ENCODE data around the gene TRAIP.
"Not testable (repeated sequence)": the region's sequence is repeated elsewhere in the genome, so short reads cannot be mapped to it uniquely, and the experiment has no call there.

TRAIP gene

DNA sequence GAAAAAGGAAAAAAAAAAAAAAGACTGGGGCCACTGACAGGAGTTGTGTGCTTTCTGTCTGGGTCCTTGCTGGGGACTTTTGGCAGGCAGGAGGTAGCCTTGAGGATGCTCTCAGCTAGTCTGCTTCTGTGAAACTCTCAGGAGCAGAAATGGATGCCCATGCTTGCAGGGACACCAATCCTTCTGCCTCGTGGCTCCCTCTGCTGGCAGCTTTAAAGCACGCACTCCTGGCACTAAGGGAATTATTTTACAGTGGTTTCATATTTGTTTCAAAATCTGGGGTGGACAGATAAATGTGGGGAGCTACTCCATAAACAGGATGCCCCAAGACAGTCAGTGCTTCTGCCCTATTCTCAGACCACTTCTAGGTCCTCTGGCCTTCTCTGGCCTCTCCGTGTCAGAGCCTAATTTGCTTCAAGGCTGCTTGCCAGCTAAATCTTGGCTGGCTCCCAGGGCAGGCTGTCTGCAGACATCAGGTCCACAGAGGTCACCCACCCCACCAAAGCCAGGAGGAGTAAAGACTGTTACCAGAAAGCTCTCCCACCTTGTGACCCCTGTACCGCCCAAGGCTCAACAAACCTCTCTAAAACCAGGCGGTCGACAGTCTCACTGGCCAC lies 17.1 kb downstream of the TRAIP start:
- no peaks in the 10 kb centered on the region for H3F3A ChIP-seq (ENCODE audit: control insufficient read depth, insufficient read depth)
- H3K4me3 ChIP-seq (ENCODE audit: low read length) = no peak overlapping the region
- peaks cover 71% of the 10 kb centered on the region for H3K36me3 ChIP-seq (ENCODE audit: control insufficient read depth, low read length)
- no peaks in the 10 kb centered on the region for H3K27me3 ChIP-seq (ENCODE audit: control insufficient read depth, low read length)
- no peaks in the 10 kb centered on the region for H4K20me1 ChIP-seq (ENCODE audit: control insufficient read depth, insufficient read depth, low read depth, low read length)
- H3K9me2 ChIP-seq (replicated peaks; ENCODE audit: control insufficient read depth, low read length) = no peaks in the 10 kb centered on the region
- H3K4me1 ChIP-seq (ENCODE audit: control insufficient read depth, low read length) = peaks cover 15% of the 10 kb centered on the region
- H3K9me3 ChIP-seq (ENCODE audit: control insufficient read depth, insufficient read depth, low read length) = no peaks in the 10 kb centered on the region
- H3K79me2 ChIP-seq (ENCODE audit: control insufficient read depth, low read length) = no peaks in the 10 kb centered on the region
- H3K27ac ChIP-seq (ENCODE audit: low read depth, low read length) = no peak overlapping the region
- TF ChIP-seq CTCF (IDR thresholded peaks at IDR 0.05; ENCODE audit: low read depth, low read length, poor library complexity, severe bottlenecking) (peak; percentile 93), EZH2phosphoT487 (IDR thresholded peaks at IDR 0.05; ENCODE audit: borderline replicate concordance, low read length) (no peak)
- H3K4me2 ChIP-seq (ENCODE audit: low read length) = no peak overlapping the region

GRCh38 chr3:49831341-49831740 lies 25.0 kb downstream of the TRAIP start:
- Histone ChIP-seq H3K27ac (ENCODE audit: low read depth, low read length) (no peak overlapping the region), H3F3A (ENCODE audit: control insufficient read depth, insufficient read depth) (0 out of 2 replicates have a peak, but pooled peaks cover 2% of the 10 kb centered on the region), H3K9me2 (replicated peaks; ENCODE audit: control insufficient read depth, low read length) (no peaks in the 10 kb centered on the region), H3K27me3 (ENCODE audit: control insufficient read depth, low read length) (no peaks in the 10 kb centered on the region), H3K4me1 (ENCODE audit: control insufficient read depth, low read length) (no peaks in the 10 kb centered on the region), H4K20me1 (ENCODE audit: control insufficient read depth, insufficient read depth, low read depth, low read length) (no peaks in the 10 kb centered on the region), H3K79me2 (ENCODE audit: control insufficient read depth, low read length) (no peaks in the 10 kb centered on the region), H3K9me3 (ENCODE audit: control insufficient read depth, insufficient read depth, low read length) (no peaks in the 10 kb centered on the region), H3K4me3 (ENCODE audit: low read length) (no peak overlapping the region), H3K36me3 (ENCODE audit: control insufficient read depth, low read length) (peaks cover 57% of the 10 kb centered on the region), H3K4me2 (ENCODE audit: low read length) (no peak overlapping the region)
- TF ChIP-seq EZH2phosphoT487 (IDR thresholded peaks at IDR 0.05; ENCODE audit: borderline replicate concordance, low read length) (no peak), CTCF (IDR thresholded peaks at IDR 0.05; ENCODE audit: low read depth, low read length, poor library complexity, severe bottlenecking) (no peak)

- H3K27ac ChIP-seq (ENCODE audit: low read depth, low read length) = no peak overlapping the region
Observed at GRCh38 chr3:49826016-49826415, 30.3 kb downstream of the TRAIP start.

DNA sequence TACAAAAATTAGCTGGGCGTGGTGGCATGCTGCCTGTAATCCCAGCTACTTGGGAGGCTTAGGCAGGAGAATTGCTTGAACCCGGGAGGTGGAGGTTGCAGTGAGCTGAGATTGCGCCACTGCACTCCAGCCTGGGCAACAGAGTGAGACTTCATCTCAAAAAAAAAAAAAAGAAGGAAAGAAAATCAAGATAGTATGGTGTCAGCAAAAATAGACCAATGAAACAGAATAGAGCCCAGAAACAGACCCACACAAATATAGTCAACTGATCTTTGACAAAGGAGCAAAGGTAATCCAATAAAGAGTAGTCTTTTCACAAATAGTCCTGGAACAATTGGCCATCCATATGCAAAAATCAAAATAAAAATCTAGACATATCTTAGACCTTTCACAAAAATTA lies 33.2 kb downstream of the TRAIP start:
- H3F3A ChIP-seq (ENCODE audit: control insufficient read depth, insufficient read depth); H3K27me3 ChIP-seq (ENCODE audit: control insufficient read depth, low read length); H3K9me3 ChIP-seq (ENCODE audit: control insufficient read depth, insufficient read depth, low read length); H3K27ac ChIP-seq (ENCODE audit: low read depth, low read length); H3K79me2 ChIP-seq (ENCODE audit: control insufficient read depth, low read length); H3K36me3 ChIP-seq (ENCODE audit: control insufficient read depth, low read length); H4K20me1 ChIP-seq (ENCODE audit: control insufficient read depth, insufficient read depth, low read depth, low read length); H3K4me1 ChIP-seq (ENCODE audit: control insufficient read depth, low read length); H3K9me2 ChIP-seq (replicated peaks; ENCODE audit: control insufficient read depth, low read length); H3K4me2 ChIP-seq (ENCODE audit: low read length); H3K4me3 ChIP-seq (ENCODE audit: low read length): not testable (repeated sequence)

More at GRCh38 chr3:49826016-49826415, 30.3 kb downstream of the TRAIP start:
- TF ChIP-seq EZH2phosphoT487 (IDR thresholded peaks at IDR 0.05; ENCODE audit: borderline replicate concordance, low read length) = no peak
- TF ChIP-seq CTCF (IDR thresholded peaks at IDR 0.05; ENCODE audit: low read depth, low read length, poor library complexity, severe bottlenecking) = no peak
- Histone ChIP-seq H3F3A (ENCODE audit: control insufficient read depth, insufficient read depth) (0 out of 2 replicates have a peak, but pooled peaks cover 3% of the 10 kb centered on the region), H3K4me1 (ENCODE audit: control insufficient read depth, low read length) (peaks cover 8% of the 10 kb centered on the region), H3K36me3 (ENCODE audit: control insufficient read depth, low read length) (peaks cover 35% of the 10 kb centered on the region), H3K9me3 (ENCODE audit: control insufficient read depth, insufficient read depth, low read length) (no peaks in the 10 kb centered on the region), H3K9me2 (replicated peaks; ENCODE audit: control insufficient read depth, low read length) (no peaks in the 10 kb centered on the region), H3K4me2 (ENCODE audit: low read length) (no peak overlapping the region), H3K79me2 (ENCODE audit: control insufficient read depth, low read length) (no peaks in the 10 kb centered on the region), H3K27me3 (ENCODE audit: control insufficient read depth, low read length) (no peaks in the 10 kb centered on the region), H3K4me3 (ENCODE audit: low read length) (no peak overlapping the region), H4K20me1 (ENCODE audit: control insufficient read depth, insufficient read depth, low read depth, low read length) (no peaks in the 10 kb centered on the region)
